Measurements from ENCODE around the gene WDR93. TPM values are rescaled to one million over a fixed set of nuclear protein-coding genes. Genes with fewer than 3 reads are reported as not detected.

Gene WDR93
- total RNA-seq, 4 donors from 2014 or later, result not detected

DNA sequence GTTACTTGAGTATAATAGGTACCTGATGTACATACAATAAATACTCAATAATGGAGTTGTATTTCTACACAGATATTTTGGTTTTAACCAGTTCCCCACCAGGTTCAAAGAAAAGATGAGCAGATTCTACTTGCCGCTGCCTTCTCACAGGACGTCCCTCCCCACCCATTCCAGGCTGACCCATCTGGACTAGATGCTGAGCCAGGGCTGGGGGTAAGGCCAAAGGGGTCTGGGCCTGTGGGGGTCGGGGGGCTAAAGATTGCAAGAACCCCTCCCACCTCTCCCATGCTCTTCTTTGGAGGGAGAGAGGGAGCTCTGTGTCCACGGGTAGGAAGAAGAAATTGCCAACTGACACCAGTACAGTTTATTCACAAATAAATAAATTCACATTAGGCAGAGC, 58.9 kb downstream of the WDR93 start:
- H3K27me3 ChIP-seq, result no peaks in the 10 kb centered on the region
- TF ChIP-seq, protein P1, sequence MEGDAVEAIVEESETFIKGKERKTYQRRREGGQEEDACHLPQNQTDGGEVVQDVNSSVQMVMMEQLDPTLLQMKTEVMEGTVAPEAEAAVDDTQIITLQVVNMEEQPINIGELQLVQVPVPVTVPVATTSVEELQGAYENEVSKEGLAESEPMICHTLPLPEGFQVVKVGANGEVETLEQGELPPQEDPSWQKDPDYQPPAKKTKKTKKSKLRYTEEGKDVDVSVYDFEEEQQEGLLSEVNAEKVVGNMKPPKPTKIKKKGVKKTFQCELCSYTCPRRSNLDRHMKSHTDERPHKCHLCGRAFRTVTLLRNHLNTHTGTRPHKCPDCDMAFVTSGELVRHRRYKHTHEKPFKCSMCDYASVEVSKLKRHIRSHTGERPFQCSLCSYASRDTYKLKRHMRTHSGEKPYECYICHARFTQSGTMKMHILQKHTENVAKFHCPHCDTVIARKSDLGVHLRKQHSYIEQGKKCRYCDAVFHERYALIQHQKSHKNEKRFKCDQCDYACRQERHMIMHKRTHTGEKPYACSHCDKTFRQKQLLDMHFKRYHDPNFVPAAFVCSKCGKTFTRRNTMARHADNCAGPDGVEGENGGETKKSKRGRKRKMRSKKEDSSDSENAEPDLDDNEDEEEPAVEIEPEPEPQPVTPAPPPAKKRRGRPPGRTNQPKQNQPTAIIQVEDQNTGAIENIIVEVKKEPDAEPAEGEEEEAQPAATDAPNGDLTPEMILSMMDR (IDR thresholded peaks at IDR 0.05), result no peak
- in situ Hi-C loops (cut with MboI; ENCODE audit: low pct_ligation_motif_present in 1 of 4, low pct_unique_long_range_greater_than_20kb in 1 of 4, low sequenced_read_pairs in 3 of 4) (loop anchor here in 1 of 4 donors (25.0 kb wide), 1 partner anchor 338 kb away; no protein-coding TSS in a partner anchor), intact Hi-C loops (cut with DNase I; ENCODE audit: low total_unique reads) (no loop called here)
- peaks cover 6 to 30% (median 27%) of the 10 kb centered on the region in 4 donors for H3K4me1 ChIP-seq
- 63 to 73% methylated on average over 3 to 4 of the region's 4 CpGs for WGBS, 2 donors (ENCODE audit: low coverage in 1 of 2)
- H3K4me3 ChIP-seq, result peak overlapping the region in 2 of 4 donors; percentile 71 to 73
- H3K9me3 ChIP-seq, result no peaks in the 10 kb centered on the region
- H3K36me3 ChIP-seq, result no peaks in the 10 kb centered on the region
- DNase-seq, result no peak
- peak overlapping the region in 3 of 4 donors; percentile 80 to 86 (median 81) for H3K27ac ChIP-seq

DNA sequence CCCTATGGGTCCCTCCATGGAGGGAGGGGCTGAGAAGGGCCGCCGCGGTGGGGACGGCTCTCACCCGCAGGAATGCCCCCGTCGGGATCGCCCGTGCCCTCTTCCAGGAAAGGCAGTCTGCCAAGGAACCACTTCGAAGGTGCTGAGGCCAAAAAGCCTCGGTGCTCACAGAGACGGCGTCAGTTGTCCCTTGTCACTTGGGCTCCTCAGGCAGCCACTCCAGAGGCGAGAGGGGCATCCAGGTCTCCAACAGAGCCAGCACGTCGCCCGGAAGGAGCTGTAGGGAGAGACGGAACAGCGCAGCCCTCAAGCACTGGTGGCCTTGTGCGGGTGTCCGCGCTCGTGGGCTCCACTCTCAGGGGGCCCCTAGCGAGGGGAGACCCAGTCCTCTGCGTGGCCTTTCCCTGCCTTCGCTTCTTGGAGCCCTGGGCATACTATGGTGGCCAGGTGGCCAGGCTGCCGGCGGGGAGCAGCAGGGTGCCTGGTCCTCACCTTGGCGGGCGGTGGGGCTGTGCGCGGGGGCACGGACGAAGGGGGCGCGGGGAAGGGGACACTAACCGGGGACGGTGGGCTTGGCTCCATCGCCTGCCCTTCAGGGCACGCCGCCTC, 59.4 kb downstream of the WDR93 start:
- intact Hi-C loops (cut with DNase I; ENCODE audit: low total_unique reads), result loop anchor here (10.0 kb wide), 1 partner anchor 475 kb away; no protein-coding TSS in a partner anchor
- TF ChIP-seq EP300 (IDR thresholded peaks at IDR 0.05; ENCODE audit: low read depth), result no peak
- TF ChIP-seq, protein P1 (IDR thresholded peaks at IDR 0.05), result no peak
- TF ChIP-seq POLR2AphosphoS5 (IDR thresholded peaks at IDR 0.05), result no peak
- no peak for TF ChIP-seq POLR2A (IDR thresholded peaks at IDR 0.05)
- no peaks in the 10 kb centered on the region for H3K27me3 ChIP-seq
- 18% methylated on average over 20 of the region's 41 CpGs; no CpG with 5 or more reads in 1 of the 2 donors for WGBS, 2 donors (ENCODE audit: low coverage in 1 of 2)
- H3K4me3 ChIP-seq, result peak overlapping the region; percentile 56 to 73 (median 66)
- H3K36me3 ChIP-seq, result no peaks in the 10 kb centered on the region
- peak; percentile 30 for DNase-seq
- in situ Hi-C loops (cut with MboI; ENCODE audit: low pct_ligation_motif_present in 1 of 4, low pct_unique_long_range_greater_than_20kb in 1 of 4, low sequenced_read_pairs in 3 of 4), result loop anchor here (10.0 to 25.0 kb wide), 3 partner anchors 125 to 345 kb away; no protein-coding TSS in a partner anchor
- no peaks in the 10 kb centered on the region for H3K9me3 ChIP-seq
- peaks cover 6 to 30% (median 27%) of the 10 kb centered on the region in 4 donors for H3K4me1 ChIP-seq
- H3K27ac ChIP-seq, result peak overlapping the region; percentile 68 to 86 (median 80)

DNA sequence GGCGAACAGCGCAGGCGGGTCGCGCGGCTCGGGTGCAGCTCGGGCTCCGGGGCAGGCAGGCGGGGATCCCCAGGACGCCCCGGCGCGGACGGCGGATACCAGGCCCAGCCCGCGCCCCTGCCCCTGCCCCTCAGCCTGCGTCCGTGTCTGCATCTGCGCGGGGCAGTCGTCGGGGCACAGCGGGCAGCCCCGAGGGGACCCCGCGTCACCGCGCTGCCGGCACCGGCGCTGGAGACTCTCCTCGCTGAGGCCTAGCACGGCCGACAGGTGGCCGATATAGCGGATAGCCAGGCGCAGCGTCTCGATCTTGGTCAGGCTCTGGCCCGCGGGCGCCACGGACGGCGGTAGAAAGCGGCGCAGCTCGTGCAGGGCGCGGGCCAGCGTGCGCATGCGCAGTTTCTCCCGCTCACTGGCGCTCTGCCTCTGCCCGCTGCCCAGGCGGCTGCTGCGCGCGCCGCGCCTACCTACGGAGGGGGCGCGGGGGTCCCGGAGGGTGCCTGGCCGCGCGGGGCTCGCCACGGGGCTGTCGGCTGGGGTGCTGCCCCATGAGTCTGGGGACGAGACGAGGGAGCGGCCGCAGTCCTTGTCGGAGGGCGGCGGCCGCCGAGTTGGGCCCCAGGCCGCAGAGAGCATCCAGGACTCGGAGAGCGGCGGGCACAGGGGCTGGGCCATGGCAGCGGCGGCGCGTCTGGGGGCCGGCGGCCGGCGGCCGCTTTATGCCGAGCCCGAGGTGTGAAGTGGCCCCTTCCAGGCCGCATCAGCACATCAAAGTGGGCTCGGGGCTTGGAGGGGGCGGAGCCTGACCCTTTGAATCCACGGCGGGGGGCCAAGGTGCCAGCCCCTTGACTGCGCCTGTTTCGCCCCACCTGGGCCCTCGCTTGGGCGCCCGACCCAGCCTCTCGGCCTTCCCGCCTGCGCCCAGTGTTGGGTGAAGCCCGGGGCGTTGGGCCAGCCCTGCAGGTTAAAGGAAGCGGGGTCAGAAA, 60.2 kb downstream of the WDR93 start, which contains the start of gene MESP1:
Gene MESP1 (minus strand): TSS at position 690 of the 983 bp plus-strand sequence. CDS start 18 bp downstream, at position 672.
- Histone ChIP-seq H3K4me1 (peaks cover 6 to 30% (median 27%) of the 10 kb centered on the region in 4 donors), H3K4me3 (peak within 1 kb of the TSS; percentile 56 to 73 (median 66)), H3K36me3 (no peaks in the 10 kb centered on the region), H3K9me3 (no peaks in the 10 kb centered on the region), H3K27me3 (no peaks in the 10 kb centered on the region), H3K27ac (peak within 1 kb of the TSS; percentile 68 to 86 (median 80))
- peak; percentile 95 for DNase-seq
- intact Hi-C loops (cut with DNase I; ENCODE audit: low total_unique reads) (loop anchor here (10.0 kb wide), 1 partner anchor 474 kb away; no protein-coding TSS in a partner anchor), in situ Hi-C loops (cut with MboI; ENCODE audit: low pct_ligation_motif_present in 1 of 4, low pct_unique_long_range_greater_than_20kb in 1 of 4, low sequenced_read_pairs in 3 of 4) (loop anchor here in 3 of 4 donors (10.0 to 25.0 kb wide), 3 partner anchors 124 to 344 kb away; no protein-coding TSS in a partner anchor)
- 38% methylated on average over 8 of the region's 114 CpGs; no CpG with 5 or more reads in 1 of the 2 donors for WGBS, 2 donors (ENCODE audit: low coverage in 1 of 2)
- TF ChIP-seq POLR2AphosphoS5 (IDR thresholded peaks at IDR 0.05) (peak; percentile 57 to 90 (median 70)), POLR2A (IDR thresholded peaks at IDR 0.05) (peak; percentile 50), EP300 (IDR thresholded peaks at IDR 0.05; ENCODE audit: low read depth) (no peak)
- TF ChIP-seq, protein P1 (IDR thresholded peaks at IDR 0.05), result peak; percentile 71 to 97 (median 83)
